ENCODE results near the gene NTM. TPM values are rescaled to one million over a fixed set of nuclear protein-coding genes. Genes with fewer than 3 reads are reported as not detected.

The NTM gene
- polyA plus RNA-seq, 4 donors = 0.94 to 3.1 (median 1.4) TPM; not detected in 1

GRCh38 chr11:132123854-132124835 lies 753.7 kb downstream of the NTM start:
- DNase-seq (no peak), FAIRE-seq (no peak)
- H3K4me1 ChIP-seq (ENCODE audit: control insufficient read depth in 3 of 3, insufficient read depth in 2 of 3, low read depth in 1 of 3, low read length in 2 of 3) = peaks cover 0 to 6% (median 0%) of the 10 kb centered on the region in 3 donors
- no peaks in the 10 kb centered on the region for H3K36me3 ChIP-seq (ENCODE audit: control insufficient read depth in 3 of 3, insufficient read depth in 2 of 3, low read depth in 1 of 3, low read length in 3 of 3)
- no peak overlapping the region for H3K27ac ChIP-seq (ENCODE audit: low read depth in 1 of 3, low read length in 2 of 3)
- no peaks in the 10 kb centered on the region for H3K9me3 ChIP-seq (ENCODE audit: control insufficient read depth in 2 of 2, insufficient read depth in 1 of 2, low read depth in 1 of 2, low read length in 1 of 2)
- 77 to 80% (median 79%) methylated on average over 21 of the region's 21 CpGs for WGBS, 3 donors
- no peaks in the 10 kb centered on the region for H3K27me3 ChIP-seq (ENCODE audit: control insufficient read depth in 3 of 3, insufficient read depth in 3 of 3, low read length in 3 of 3)
- no peak overlapping the region for H3K4me3 ChIP-seq (ENCODE audit: low read depth in 1 of 3, low read length in 3 of 3)

- Histone ChIP-seq H3K27me3 (ENCODE audit: control insufficient read depth in 3 of 3, insufficient read depth in 3 of 3, low read length in 3 of 3) (no peaks in the 10 kb centered on the region), H3K4me3 (ENCODE audit: low read depth in 1 of 3, low read length in 3 of 3) (peak overlapping the region in 1 of 3 donors; percentile 1), H3K4me1 (ENCODE audit: control insufficient read depth in 3 of 3, insufficient read depth in 2 of 3, low read depth in 1 of 3, low read length in 2 of 3) (peaks cover 0 to 6% (median 0%) of the 10 kb centered on the region in 3 donors), H3K27ac (ENCODE audit: low read depth in 1 of 3, low read length in 2 of 3) (peak overlapping the region in 1 of 3 donors; percentile 4), H3K9me3 (ENCODE audit: control insufficient read depth in 2 of 2, insufficient read depth in 1 of 2, low read depth in 1 of 2, low read length in 1 of 2) (no peaks in the 10 kb centered on the region), H3K36me3 (ENCODE audit: control insufficient read depth in 3 of 3, insufficient read depth in 2 of 3, low read depth in 1 of 3, low read length in 3 of 3) (no peaks in the 10 kb centered on the region)
- WGBS, 3 donors = 16 to 21% (median 16%) methylated on average over 22 of the region's 22 CpGs
- no peak for FAIRE-seq
- DNase-seq = peak; percentile 9 to 11
Observed at GRCh38 chr11:132125988-132126871, 755.8 kb downstream of the NTM start.

- FAIRE-seq = no peak
- H3K27ac ChIP-seq (ENCODE audit: low read depth in 1 of 3, low read length in 2 of 3) = no peak overlapping the region
Observed at GRCh38 chr11:132126973-132127899, 756.8 kb downstream of the NTM start.

GRCh38 chr11:132127900-132128288 lies 757.5 kb downstream of the NTM start:
- FAIRE-seq (no peak), DNase-seq (no peak)
- peaks cover 0 to 6% (median 0%) of the 10 kb centered on the region in 3 donors for H3K4me1 ChIP-seq (ENCODE audit: control insufficient read depth in 3 of 3, insufficient read depth in 2 of 3, low read depth in 1 of 3, low read length in 2 of 3)
- H3K27me3 ChIP-seq (ENCODE audit: control insufficient read depth in 3 of 3, insufficient read depth in 3 of 3, low read length in 3 of 3) = no peaks in the 10 kb centered on the region
- WGBS, 3 donors = 63 to 80% (median 79%) methylated on average over 2 of the region's 2 CpGs
- H3K27ac ChIP-seq (ENCODE audit: low read depth in 1 of 3, low read length in 2 of 3) = no peak overlapping the region
- no peaks in the 10 kb centered on the region for H3K9me3 ChIP-seq (ENCODE audit: control insufficient read depth in 2 of 2, insufficient read depth in 1 of 2, low read depth in 1 of 2, low read length in 1 of 2)
- no peak overlapping the region for H3K4me3 ChIP-seq (ENCODE audit: low read depth in 1 of 3, low read length in 3 of 3)
- no peaks in the 10 kb centered on the region for H3K36me3 ChIP-seq (ENCODE audit: control insufficient read depth in 3 of 3, insufficient read depth in 2 of 3, low read depth in 1 of 3, low read length in 3 of 3)

More at GRCh38 chr11:132126973-132127899, 756.8 kb downstream of the NTM start:
- Histone ChIP-seq H3K4me3 (ENCODE audit: low read depth in 1 of 3, low read length in 3 of 3) (no peak overlapping the region), H3K36me3 (ENCODE audit: control insufficient read depth in 3 of 3, insufficient read depth in 2 of 3, low read depth in 1 of 3, low read length in 3 of 3) (no peaks in the 10 kb centered on the region), H3K27me3 (ENCODE audit: control insufficient read depth in 3 of 3, insufficient read depth in 3 of 3, low read length in 3 of 3) (no peaks in the 10 kb centered on the region), H3K4me1 (ENCODE audit: control insufficient read depth in 3 of 3, insufficient read depth in 2 of 3, low read depth in 1 of 3, low read length in 2 of 3) (peaks cover 0 to 6% (median 0%) of the 10 kb centered on the region in 3 donors), H3K9me3 (ENCODE audit: control insufficient read depth in 2 of 2, insufficient read depth in 1 of 2, low read depth in 1 of 2, low read length in 1 of 2) (no peaks in the 10 kb centered on the region)
- WGBS, 3 donors = 23 to 39% (median 31%) methylated on average over 19 of the region's 19 CpGs
- peak; percentile 28 to 35 for DNase-seq

GRCh38 chr11:132131047-132131446 lies 760.6 kb downstream of the NTM start:
- Histone ChIP-seq H3K27me3 (ENCODE audit: control insufficient read depth in 3 of 3, insufficient read depth in 3 of 3, low read length in 3 of 3) (no peaks in the 10 kb centered on the region), H3K4me1 (ENCODE audit: control insufficient read depth in 3 of 3, insufficient read depth in 2 of 3, low read depth in 1 of 3, low read length in 2 of 3) (peaks cover 0 to 5% (median 0%) of the 10 kb centered on the region in 3 donors), H3K4me3 (ENCODE audit: low read depth in 1 of 3, low read length in 3 of 3) (no peak overlapping the region), H3K27ac (ENCODE audit: low read depth in 1 of 3, low read length in 2 of 3) (no peak overlapping the region), H3K36me3 (ENCODE audit: control insufficient read depth in 3 of 3, insufficient read depth in 2 of 3, low read depth in 1 of 3, low read length in 3 of 3) (no peaks in the 10 kb centered on the region), H3K9me3 (ENCODE audit: control insufficient read depth in 2 of 2, insufficient read depth in 1 of 2, low read depth in 1 of 2, low read length in 1 of 2) (no peaks in the 10 kb centered on the region)
- WGBS, 3 donors = 65 to 86% (median 82%) methylated on average over 4 of the region's 4 CpGs
- DNase-seq = no peak
- FAIRE-seq = no peak

- H3K9me3 ChIP-seq (ENCODE audit: control insufficient read depth in 2 of 2, insufficient read depth in 1 of 2, low read depth in 1 of 2, low read length in 1 of 2) = no peaks in the 10 kb centered on the region
- no peak overlapping the region for H3K4me3 ChIP-seq (ENCODE audit: low read depth in 1 of 3, low read length in 3 of 3)
- H3K27me3 ChIP-seq (ENCODE audit: control insufficient read depth in 3 of 3, insufficient read depth in 3 of 3, low read length in 3 of 3) = no peaks in the 10 kb centered on the region
- FAIRE-seq (no peak), DNase-seq (no peak)
- no peaks in the 10 kb centered on the region for H3K4me1 ChIP-seq (ENCODE audit: control insufficient read depth in 3 of 3, insufficient read depth in 2 of 3, low read depth in 1 of 3, low read length in 2 of 3)
- no peak overlapping the region for H3K27ac ChIP-seq (ENCODE audit: low read depth in 1 of 3, low read length in 2 of 3)
- no peaks in the 10 kb centered on the region for H3K36me3 ChIP-seq (ENCODE audit: control insufficient read depth in 3 of 3, insufficient read depth in 2 of 3, low read depth in 1 of 3, low read length in 3 of 3)
- 40 to 46% (median 46%) methylated on average over 9 of the region's 9 CpGs for WGBS, 3 donors
Observed at GRCh38 chr11:132131961-132132360, 761.5 kb downstream of the NTM start.

GRCh38 chr11:132134322-132134721 lies 763.9 kb downstream of the NTM start:
- FAIRE-seq = no peak
- no peaks in the 10 kb centered on the region for H3K9me3 ChIP-seq (ENCODE audit: control insufficient read depth in 2 of 2, insufficient read depth in 1 of 2, low read depth in 1 of 2, low read length in 1 of 2)
- DNase-seq = no peak
- no peaks in the 10 kb centered on the region for H3K36me3 ChIP-seq (ENCODE audit: control insufficient read depth in 3 of 3, insufficient read depth in 2 of 3, low read depth in 1 of 3, low read length in 3 of 3)
- no peaks in the 10 kb centered on the region for H3K4me1 ChIP-seq (ENCODE audit: control insufficient read depth in 3 of 3, insufficient read depth in 2 of 3, low read depth in 1 of 3, low read length in 2 of 3)
- 60 to 80% (median 65%) methylated on average over 5 of the region's 5 CpGs for WGBS, 3 donors
- H3K27me3 ChIP-seq (ENCODE audit: control insufficient read depth in 3 of 3, insufficient read depth in 3 of 3, low read length in 3 of 3) = no peaks in the 10 kb centered on the region
- no peak overlapping the region for H3K4me3 ChIP-seq (ENCODE audit: low read depth in 1 of 3, low read length in 3 of 3)
- H3K27ac ChIP-seq (ENCODE audit: low read depth in 1 of 3, low read length in 2 of 3) = no peak overlapping the region

Data from small intestine (tissue), 7 donors.